Trophoblast cell (in vitro differentiated cells and primary cell): ENCODE data around the gene CES3.

Experiments
- DNase-seq, 2 donors: peaks; one replicate each; pipeline ENCODE4 v3.0.0-alpha.2; 2016
- H2AFZ ChIP-seq: 2 replicates; pipeline ENCODE4 v1.6.1; 2013; ENCODE audit warnings: low read length, moderate library complexity, mild to moderate bottlenecking; ENCODE audit not compliant: insufficient read depth, poor library complexity
- H2AK5ac ChIP-seq: 2 replicates; pipeline ENCODE4 v1.6.1; 2013; ENCODE audit warnings: mild to moderate bottlenecking, low read length
- H2BK120ac ChIP-seq: 2 replicates; pipeline ENCODE4 v1.6.1; 2013; ENCODE audit warnings: low read length, mild to moderate bottlenecking, moderate library complexity; ENCODE audit not compliant: insufficient read depth, poor library complexity
- H2BK12ac ChIP-seq: 2 replicates; pipeline ENCODE4 v1.6.1; 2013; ENCODE audit warnings: mild to moderate bottlenecking, low read length, moderate library complexity
- H2BK5ac ChIP-seq: 2 replicates; pipeline ENCODE4 v1.6.1; 2013; ENCODE audit warnings: low read length, low read depth, moderate library complexity, mild to moderate bottlenecking; ENCODE audit not compliant: poor library complexity
- H3K14ac ChIP-seq: 2 replicates; pipeline ENCODE4 v1.6.1; 2013; ENCODE audit warnings: mild to moderate bottlenecking, low read length
- H3K18ac ChIP-seq: 2 replicates; pipeline ENCODE4 v1.6.1; 2013; ENCODE audit warnings: mild to moderate bottlenecking, low read length
- H3K23ac ChIP-seq: 2 replicates; pipeline ENCODE4 v1.6.1; 2013; ENCODE audit warnings: low read length
- H3K27ac ChIP-seq: 2 replicates; pipeline ENCODE4 v1.5.1; 2013; ENCODE audit warnings: low read depth, mild to moderate bottlenecking, inconsistent platforms, low read length, moderate library complexity
- H3K27me3 ChIP-seq: 2 replicates; pipeline ENCODE4 v1.6.1; 2013; ENCODE audit warnings: inconsistent platforms, mild to moderate bottlenecking, low read length, moderate library complexity; ENCODE audit not compliant: insufficient read depth
- H3K36me3 ChIP-seq, 2 experiments: 1 replicate in 1 of 2; 2 replicates in 1 of 2; pipeline ENCODE4 v1.6.1; 2013; ENCODE audit warnings: low read length in 2 of 2, mild to moderate bottlenecking in 2 of 2, moderate library complexity in 1 of 2; ENCODE audit not compliant: insufficient read depth in 2 of 2, control insufficient read depth in 1 of 2
- H3K4ac ChIP-seq: 2 replicates; pipeline ENCODE4 v1.6.1; 2013; ENCODE audit warnings: low read depth, mild to moderate bottlenecking, low read length, moderate library complexity
- H3K4me1 ChIP-seq, 2 experiments: 1 replicate in 1 of 2; 2 replicates in 1 of 2; pipeline ENCODE4 v1.6.1; 2013; ENCODE audit warnings: low read length in 2 of 2, mild to moderate bottlenecking in 2 of 2, moderate library complexity in 1 of 2; ENCODE audit not compliant: insufficient read depth in 2 of 2, control insufficient read depth in 1 of 2
- H3K4me2 ChIP-seq: 2 replicates; pipeline ENCODE4 v1.6.1; 2013; ENCODE audit warnings: inconsistent platforms, mild to moderate bottlenecking, low read length, moderate library complexity
- H3K4me3 ChIP-seq: 2 replicates; pipeline ENCODE4 v1.5.1; 2013; ENCODE audit warnings: mild to moderate bottlenecking, low read depth, low read length, inconsistent platforms
- H3K79me1 ChIP-seq: one replicate; pipeline ENCODE4 v1.6.1; 2013; ENCODE audit warnings: low read length
- H3K79me2 ChIP-seq: 2 replicates; pipeline ENCODE4 v1.6.1; 2013; ENCODE audit warnings: low read length, mild to moderate bottlenecking; ENCODE audit not compliant: control insufficient read depth, insufficient read depth, poor library complexity
- H3K9ac ChIP-seq: 2 replicates; pipeline ENCODE4 v1.6.1; 2013; ENCODE audit warnings: mild to moderate bottlenecking, low read length
- H3K9me3 ChIP-seq: 2 replicates; pipeline ENCODE4 v1.6.1; 2013; ENCODE audit warnings: low read depth, mild to moderate bottlenecking, control low read depth, inconsistent platforms, low read length; ENCODE audit not compliant: insufficient read depth
- H4K12ac ChIP-seq: 2 replicates; pipeline ENCODE4 v1.6.1; 2013; ENCODE audit warnings: low read depth, mild to moderate bottlenecking, low read length, moderate library complexity
- H4K8ac ChIP-seq: 2 replicates; pipeline ENCODE4 v1.6.1; 2013; ENCODE audit warnings: low read depth, mild to moderate bottlenecking, low read length, moderate library complexity
- H4K91ac ChIP-seq: one replicate; pipeline ENCODE4 v1.6.1; 2013; ENCODE audit warnings: low read depth, mild to moderate bottlenecking, low read length, moderate library complexity
- WGBS: extraction: QIAGEN DNeasy Blood & Tissue Kit; methylation state at CpG from one replicate; pipeline ENCODE4 v1.1.7; 2013; ENCODE audit warnings: missing lambda C conversion rate; ENCODE audit not compliant: insufficient read length, insufficient coverage; ENCODE audit errors: extremely low coverage; 5-methylcytosine and 5-hydroxymethylcytosine counted together

Gene CES3

DNA sequence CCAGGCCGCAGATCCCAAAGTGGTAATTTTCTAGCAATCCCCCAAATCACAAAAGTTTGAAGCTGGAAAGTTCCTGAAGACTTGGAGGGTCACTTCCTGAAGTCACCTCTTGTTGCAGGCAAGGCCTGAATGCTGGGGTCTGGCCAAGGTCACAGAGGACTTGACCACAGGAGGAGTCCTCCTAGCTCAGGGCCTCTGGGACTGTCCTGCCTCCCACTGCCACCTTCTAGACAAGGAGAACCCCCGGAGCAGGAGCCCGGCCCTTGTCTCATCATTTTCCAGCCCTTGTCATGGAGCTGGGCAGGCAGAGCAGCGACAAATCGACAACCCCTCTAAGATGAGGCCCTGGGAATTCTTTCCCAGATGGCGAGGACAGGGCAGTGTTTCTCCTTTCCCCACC, 42.7 kb upstream of the CES3 start:
- Histone ChIP-seq H2BK12ac (no peak overlapping the region), H3K4me1 (no peaks in the 10 kb centered on the region), H3K27me3 (no peaks in the 10 kb centered on the region), H3K27ac (no peak overlapping the region), H4K91ac (no peak overlapping the region), H3K23ac (no peak overlapping the region), H3K14ac (no peak overlapping the region), H3K18ac (no peak overlapping the region), H2AFZ (no peak overlapping the region), H3K4ac (no peak overlapping the region), H3K9ac (no peak overlapping the region), H3K4me3 (no peak overlapping the region), H4K12ac (no peak overlapping the region), H4K8ac (no peak overlapping the region), H2BK120ac (no peak overlapping the region), H3K4me2 (no peak overlapping the region), H2BK5ac (no peak overlapping the region), H3K9me3 (peaks cover under 1% of the 10 kb centered on the region), H3K79me1 (no peaks in the 10 kb centered on the region), H3K79me2 (no peaks in the 10 kb centered on the region), H3K36me3 (no peaks in the 10 kb centered on the region), H2AK5ac (no peak overlapping the region)
- no CpG with 5 or more reads among the region's 6 CpGs for WGBS
- no peak for DNase-seq

DNA sequence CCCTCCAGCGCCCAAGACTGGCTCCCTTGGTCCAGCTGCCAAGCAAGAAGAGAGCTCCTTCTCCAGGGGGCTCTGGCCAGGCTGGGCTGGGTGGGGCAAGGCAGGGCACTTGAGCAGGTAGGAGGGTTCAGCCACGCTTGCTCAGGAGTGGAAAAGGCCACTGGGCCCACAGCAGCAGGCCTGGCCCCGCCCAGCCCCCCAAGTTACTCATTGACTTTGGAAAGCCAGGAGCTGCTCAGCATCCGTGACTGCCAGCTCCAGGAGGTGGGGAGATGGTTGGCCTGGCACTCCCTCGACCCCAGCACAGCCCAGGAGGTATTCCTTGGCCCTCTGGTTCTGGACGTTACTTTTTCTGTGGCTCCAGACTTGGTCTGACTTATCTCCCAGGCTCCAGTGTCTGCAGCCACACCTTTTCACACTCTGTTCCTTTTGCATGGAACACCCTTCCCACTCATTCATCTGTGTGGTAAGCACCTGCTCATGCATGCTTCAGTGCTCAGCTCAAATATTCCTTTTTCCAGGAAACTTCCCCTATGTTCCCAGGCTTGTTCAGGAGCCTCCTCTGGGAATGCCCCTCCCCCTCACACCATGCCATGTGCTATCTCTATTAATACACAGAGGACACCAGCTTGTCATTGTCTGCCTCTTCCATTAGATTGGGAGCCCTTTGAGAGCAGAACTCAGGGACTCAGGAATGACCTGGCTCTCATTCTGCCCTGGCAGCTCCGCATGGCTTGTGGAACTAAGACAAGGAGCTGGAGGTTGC, 42.1 kb upstream of the CES3 start, which contains the start of gene CDH16:
Gene CDH16, minus strand, starts transcription at position 83 of the 766 bp plus-strand sequence. CDS start 820 bp downstream, outside the sequence.
- H3K4me3 ChIP-seq: no peak within 1 kb of the TSS
- no CpG with 5 or more reads among the region's 7 CpGs for WGBS

DNA sequence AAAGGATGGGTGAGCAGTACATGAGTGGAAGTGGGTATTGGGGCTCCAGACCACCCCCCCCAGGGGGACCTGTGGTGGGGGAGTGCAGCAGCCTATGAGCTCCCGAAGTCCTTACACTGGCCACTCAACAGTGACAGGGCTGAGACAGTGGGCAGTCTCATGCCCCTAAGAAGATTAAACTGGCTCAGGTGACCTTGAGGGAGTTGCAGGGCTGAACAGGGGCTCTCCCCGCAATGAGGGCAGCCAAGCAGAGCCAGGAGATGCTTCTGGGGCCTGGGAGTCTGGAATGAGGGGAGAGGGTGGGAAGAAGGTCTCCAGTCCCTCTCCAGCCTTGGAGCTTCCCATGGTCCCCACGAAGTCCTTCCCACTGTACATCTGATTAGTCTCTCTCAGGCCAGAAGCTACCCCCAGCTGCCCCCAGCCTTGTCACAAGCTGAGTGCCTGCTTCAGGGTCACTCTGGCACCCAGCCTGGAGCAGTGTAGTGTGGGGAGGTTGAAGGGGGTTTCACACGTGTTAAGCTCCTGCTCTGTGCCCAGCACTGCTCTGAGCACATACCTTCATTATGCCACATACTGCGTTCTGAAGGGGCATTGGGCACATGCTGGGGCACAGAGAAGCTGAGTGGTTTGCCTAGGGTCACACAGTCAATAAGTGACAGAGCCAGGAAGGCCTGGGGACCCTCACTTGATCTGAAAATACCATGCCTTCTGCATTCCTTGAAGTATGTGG, 41.3 kb upstream of the CES3 start:
- no peak overlapping the region for H2BK12ac ChIP-seq

More for the DNA sequence above, 42.1 kb upstream of the CES3 start, which contains the start of gene CDH16:
- Histone ChIP-seq H3K23ac (no peak within 1 kb of the TSS), H4K8ac (no peak within 1 kb of the TSS), H3K79me1 (no peaks in the 10 kb centered on the region), H2AFZ (no peak within 1 kb of the TSS), H3K4ac (no peak within 1 kb of the TSS), H2BK12ac (no peak within 1 kb of the TSS), H3K27me3 (peaks cover 4% of the 10 kb centered on the region), H3K14ac (no peak within 1 kb of the TSS), H3K4me2 (no peak within 1 kb of the TSS), H3K79me2 (no peaks in the 10 kb centered on the region), H2BK120ac (no peak within 1 kb of the TSS), H3K27ac (no peak within 1 kb of the TSS), H4K91ac (no peak within 1 kb of the TSS), H3K9ac (no peak within 1 kb of the TSS), H2AK5ac (no peak within 1 kb of the TSS), H3K18ac (no peak within 1 kb of the TSS), H3K9me3 (peaks cover 3% of the 10 kb centered on the region), H2BK5ac (no peak within 1 kb of the TSS), H3K4me1 (no peaks in the 10 kb centered on the region), H4K12ac (no peak within 1 kb of the TSS), H3K36me3 (no peaks in the 10 kb centered on the region)
- DNase-seq: peak; percentile 52 to 57

DNA sequence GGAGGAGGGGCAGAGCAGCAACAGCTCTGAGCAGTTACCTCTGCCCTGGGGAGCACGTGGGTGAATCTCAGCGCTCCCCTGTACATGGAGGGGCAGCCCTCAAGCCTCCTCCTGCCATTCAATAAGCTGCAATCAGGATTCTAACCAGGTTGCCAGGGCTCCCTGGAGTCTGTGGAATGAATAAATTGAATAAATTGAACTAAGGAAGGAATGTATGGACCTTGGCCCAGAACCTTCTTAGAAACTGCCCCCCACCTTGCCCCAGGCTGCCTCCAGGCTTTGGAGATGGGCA, 40.8 kb upstream of the CES3 start:
- Histone ChIP-seq H3K9ac (no peak overlapping the region), H3K79me2 (no peaks in the 10 kb centered on the region), H4K91ac (no peak overlapping the region), H3K4ac (no peak overlapping the region), H3K9me3 (peaks cover 3% of the 10 kb centered on the region), H3K4me1 (peaks cover 4 to 6% of the 10 kb centered on the region in 2 experiments), H2AFZ (no peak overlapping the region), H3K4me2 (no peak overlapping the region), H3K36me3 (no peaks in the 10 kb centered on the region), H3K18ac (no peak overlapping the region), H3K14ac (no peak overlapping the region), H3K23ac (no peak overlapping the region), H3K27me3 (peaks cover 17% of the 10 kb centered on the region), H4K8ac (no peak overlapping the region), H2BK5ac (no peak overlapping the region), H2AK5ac (no peak overlapping the region), H2BK120ac (no peak overlapping the region), H4K12ac (no peak overlapping the region), H3K79me1 (no peaks in the 10 kb centered on the region), H2BK12ac (no peak overlapping the region), H3K4me3 (no peak overlapping the region), H3K27ac (no peak overlapping the region)
- DNase-seq: peak in 1 of 2 donors; percentile 65
- WGBS: no CpG with 5 or more reads among the region's 2 CpGs

More for the DNA sequence above, 41.3 kb upstream of the CES3 start:
- Histone ChIP-seq H3K14ac (no peak overlapping the region), H2AK5ac (no peak overlapping the region), H3K23ac (no peak overlapping the region), H3K79me1 (no peaks in the 10 kb centered on the region), H4K8ac (no peak overlapping the region), H3K36me3 (no peaks in the 10 kb centered on the region), H3K9me3 (peaks cover 3% of the 10 kb centered on the region), H3K9ac (no peak overlapping the region), H2BK120ac (no peak overlapping the region), H3K27ac (no peak overlapping the region), H2BK5ac (no peak overlapping the region), H3K4me3 (no peak overlapping the region), H3K4me2 (no peak overlapping the region), H4K12ac (no peak overlapping the region), H3K4ac (no peak overlapping the region), H3K18ac (no peak overlapping the region), H3K79me2 (no peaks in the 10 kb centered on the region), H4K91ac (no peak overlapping the region), H3K4me1 (peaks cover 0 to 2% of the 10 kb centered on the region in 2 experiments), H2AFZ (no peak overlapping the region), H3K27me3 (peaks cover 12% of the 10 kb centered on the region)
- peak; percentile 52 to 75 for DNase-seq
- WGBS: no CpG with 5 or more reads among the region's 5 CpGs
